GM21360 (cell line): ENCODE results near the gene CDK11A.
"Not testable (repeated sequence)": the region's sequence is repeated elsewhere in the genome, so short reads cannot be mapped to it uniquely, and the experiment has no call there.

Experiments
- ATAC-seq: cut with Tn5 transposase; IDR thresholded peaks from one replicate; pipeline ENCODE4 v1.9.1; 2021; ENCODE audit warnings: mild to moderate bottlenecking, moderate library complexity; ENCODE audit not compliant: unreplicated experiment

Gene CDK11A

GRCh38 chr1:1726088-1726487, 1.9 kb upstream of the CDK11A start:
- ATAC-seq: not testable (repeated sequence)

DNA sequence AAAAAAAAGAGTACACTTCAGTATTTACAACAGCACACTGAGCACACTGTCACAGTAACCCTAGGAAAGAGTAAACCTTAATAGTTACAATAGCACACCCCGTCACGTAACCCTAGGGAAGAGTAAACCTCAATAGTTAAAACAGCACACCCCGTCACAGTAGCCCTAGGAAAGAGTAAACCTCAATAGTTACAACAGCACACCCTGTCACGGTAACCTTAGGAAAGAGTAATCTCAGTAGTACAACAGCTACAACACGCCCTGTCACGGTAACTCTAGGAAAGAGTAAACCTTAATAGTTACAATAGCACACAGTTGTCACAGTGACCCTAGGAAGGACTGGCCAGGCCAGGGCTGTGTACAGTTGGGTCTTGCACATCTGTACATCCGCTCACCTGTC, 3.0 kb downstream of the CDK11A start:
- no peak for ATAC-seq

- ATAC-seq: not testable (repeated sequence)
These were observed 8.9 kb downstream of the CDK11A start for GRCh38 chr1:1715109-1715883.

- not testable (repeated sequence) for ATAC-seq
These were observed 16.3 kb downstream of the CDK11A start for GRCh38 chr1:1707897-1708296.

- not testable (repeated sequence) for ATAC-seq
These were observed 16.9 kb downstream of the CDK11A start for GRCh38 chr1:1707241-1707640.

GRCh38 chr1:1705623-1706022, 18.5 kb downstream of the CDK11A start:
- ATAC-seq: not testable (repeated sequence)

DNA sequence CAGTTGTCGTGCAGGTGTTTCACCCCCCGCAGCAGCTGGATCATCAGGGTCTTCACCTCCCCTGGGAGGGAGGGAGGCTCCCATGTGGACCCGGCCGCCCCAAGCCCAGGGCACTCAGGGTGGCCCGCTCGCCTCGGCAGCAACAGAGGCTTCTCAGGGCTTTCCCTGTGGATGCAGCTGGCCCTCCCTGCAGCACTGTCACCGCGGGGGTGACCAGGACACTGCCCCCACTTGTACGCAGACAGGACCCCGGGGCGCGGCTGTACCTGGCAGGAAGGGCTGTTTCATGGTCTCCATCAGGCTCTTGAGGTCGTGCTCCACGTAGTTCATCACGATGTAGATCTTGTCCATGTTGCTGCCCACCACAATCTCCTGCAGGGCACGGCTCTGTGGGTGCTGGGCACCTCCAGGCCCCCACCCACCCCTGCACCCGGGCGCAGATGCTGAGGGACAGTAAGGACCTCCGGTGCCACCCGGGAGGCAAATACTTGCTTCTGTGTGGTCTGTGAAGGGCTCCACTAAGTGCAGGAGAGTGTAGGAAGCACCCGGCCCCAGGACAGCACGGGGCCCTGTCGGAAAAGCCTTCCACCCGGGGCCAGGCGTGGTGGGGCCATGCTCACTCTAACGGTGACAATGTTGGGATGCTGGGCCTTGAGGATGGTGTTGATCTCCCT, 19.7 kb downstream of the CDK11A start:
- ATAC-seq: not testable (repeated sequence)

DNA sequence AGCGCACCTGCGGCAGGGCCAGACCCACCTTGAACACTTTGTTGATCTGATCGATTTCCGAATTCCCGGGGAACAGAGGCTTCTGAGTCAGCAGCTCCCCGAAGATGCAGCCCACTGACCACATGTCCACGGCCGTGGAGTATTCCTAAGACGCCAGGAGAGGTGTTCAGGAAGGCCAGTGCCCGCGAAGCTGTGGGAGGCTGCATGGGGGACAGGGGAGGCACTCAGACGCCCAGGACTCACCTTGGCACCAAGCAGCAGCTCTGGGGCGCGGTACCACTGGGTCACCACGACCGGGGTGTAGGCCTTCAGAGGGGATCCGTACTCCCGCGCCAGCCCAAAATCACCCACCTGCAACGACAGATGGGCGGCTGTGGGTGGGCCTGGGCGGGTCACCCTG, 20.4 kb downstream of the CDK11A start:
- no peak for ATAC-seq

GRCh38 chr1:1702506-1702905, 21.7 kb downstream of the CDK11A start:
- ATAC-seq: not testable (repeated sequence)

- ATAC-seq: not testable (repeated sequence)
These were observed 23.6 kb downstream of the CDK11A start for GRCh38 chr1:1700557-1700956.

GRCh38 chr1:1700067-1700466, 24.1 kb downstream of the CDK11A start:
- not testable (repeated sequence) for ATAC-seq

GRCh38 chr1:1699061-1699460, 25.1 kb downstream of the CDK11A start:
- ATAC-seq: not testable (repeated sequence)

- not testable (repeated sequence) for ATAC-seq
These were observed 26.6 kb downstream of the CDK11A start for GRCh38 chr1:1697358-1698183.

DNA sequence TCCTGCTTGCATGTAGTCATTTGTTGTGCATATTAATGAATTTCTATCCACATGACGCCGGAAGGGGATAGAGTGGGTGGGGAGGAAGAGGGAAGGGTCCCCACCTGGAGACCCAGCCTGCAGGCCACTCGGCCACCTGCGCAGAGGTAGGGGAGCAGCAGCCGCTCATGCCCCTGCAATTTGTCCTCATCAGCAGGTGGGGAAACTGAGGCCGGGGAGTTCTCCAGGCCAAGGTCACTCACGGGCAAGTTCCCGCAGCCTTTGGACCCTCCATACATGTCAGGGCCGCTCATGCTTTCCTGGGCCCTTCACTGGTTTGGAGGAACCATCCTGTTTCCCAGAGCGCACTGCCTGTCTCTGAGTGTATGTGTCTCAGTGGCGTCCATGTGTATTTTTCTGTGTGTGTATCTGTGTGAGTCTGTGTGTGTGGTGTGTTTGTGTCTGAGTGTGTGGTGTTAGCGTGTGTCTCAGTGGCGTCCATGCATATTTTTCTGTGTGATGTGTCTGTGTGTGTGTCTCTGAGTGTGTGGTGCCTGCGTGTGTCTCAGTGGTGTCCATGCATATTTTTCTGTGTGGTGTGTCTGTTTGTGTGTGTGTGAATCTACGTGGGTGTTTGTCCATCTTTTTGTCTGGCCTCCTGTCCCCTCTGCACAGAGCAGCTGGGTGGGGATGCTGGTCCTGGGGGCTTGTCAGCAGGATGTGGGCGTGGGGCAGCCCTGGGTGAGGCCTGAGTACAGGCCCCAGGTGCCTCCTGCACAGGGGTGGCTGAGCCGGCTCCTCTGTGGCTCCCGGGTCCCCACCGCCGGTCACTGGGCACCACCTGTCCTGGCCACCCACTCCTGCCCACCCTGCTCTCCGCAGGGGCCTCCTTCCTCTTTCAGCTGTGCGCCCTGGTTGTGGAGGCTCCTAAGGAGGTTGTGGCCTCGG, 27.5 kb downstream of the CDK11A start:
- not testable (repeated sequence) for ATAC-seq

GRCh38 chr1:1692714-1693647, 31.2 kb downstream of the CDK11A start, which contains the start of gene SLC35E2B:
Gene SLC35E2B (minus strand): TSS chr1:1692795. CDS start chr1:1676699, 16,096 bp downstream.
- peak; percentile 71 for ATAC-seq

DNA sequence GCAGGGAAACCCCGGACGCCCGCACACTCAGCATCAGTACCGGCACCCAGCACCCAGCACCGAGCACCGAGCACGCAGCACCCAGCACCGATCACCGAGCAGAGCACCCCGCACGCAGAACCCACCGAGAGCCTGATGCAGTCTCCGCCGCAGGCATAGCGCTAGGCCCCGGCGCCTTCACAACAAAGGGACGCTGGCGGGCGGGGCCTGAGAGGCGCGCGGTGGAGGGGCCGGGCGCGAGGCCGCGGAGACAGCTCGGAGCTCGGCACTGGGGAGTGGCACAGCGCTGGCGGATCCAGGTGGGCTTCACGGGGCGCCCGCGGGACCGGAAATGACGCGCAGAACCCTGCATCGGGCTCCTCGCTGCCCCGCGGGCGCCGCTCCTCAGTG, 31.8 kb downstream of the CDK11A start:
- peak; percentile 38 for ATAC-seq

GRCh38 chr1:1691443-1691842, 32.7 kb downstream of the CDK11A start:
- not testable (repeated sequence) for ATAC-seq

GRCh38 chr1:1689526-1689925, 34.6 kb downstream of the CDK11A start:
- not testable (repeated sequence) for ATAC-seq

DNA sequence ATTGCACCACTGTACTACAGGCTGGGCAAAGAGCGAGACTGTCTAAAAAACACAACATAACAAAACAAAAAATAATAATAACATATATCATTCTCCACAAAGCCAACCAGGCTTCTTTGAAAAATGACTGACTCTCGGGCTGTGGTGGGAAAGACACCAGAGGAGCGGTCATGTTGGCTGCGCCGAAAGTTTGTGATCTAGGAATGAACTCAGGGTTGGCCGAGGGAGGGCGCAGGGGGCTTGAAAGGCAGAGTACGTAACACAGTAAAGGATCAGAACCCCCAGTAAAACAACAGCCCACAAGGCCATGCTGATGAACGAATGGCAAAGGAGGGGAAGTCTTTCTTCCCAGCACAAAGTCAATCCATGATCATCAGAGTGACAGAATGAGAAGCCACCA, 36.3 kb downstream of the CDK11A start:
- no peak for ATAC-seq
